ENCODE measurements around the gene ZNF594.
A peak's percentile ranks its signal among the peaks of the same experiment; 100 is the strongest.

Gene ZNF594

DNA sequence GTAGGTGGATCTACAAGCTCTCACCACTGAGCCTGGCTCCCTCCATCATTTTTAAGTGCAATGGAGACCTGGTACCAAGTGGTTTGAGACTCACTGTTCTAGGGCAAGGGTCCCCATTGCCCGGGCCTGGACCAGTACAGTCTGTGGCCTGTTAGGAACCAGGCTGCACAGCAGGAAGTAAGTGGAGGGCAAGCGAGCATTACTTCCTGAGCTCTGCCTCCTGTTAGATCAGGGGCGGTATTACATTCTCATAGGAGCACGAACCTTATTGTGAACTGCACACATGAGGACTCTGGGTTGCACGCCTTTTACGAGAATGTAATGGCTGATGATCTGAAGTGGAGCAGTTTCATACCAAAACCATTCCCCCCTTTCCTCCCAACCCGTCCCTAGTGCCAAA lies 6.8 kb upstream of the ZNF594 start:
- no peak for DNase-seq (ENCODE audit: low read depth)
- TF ChIP-seq, protein P1, sequence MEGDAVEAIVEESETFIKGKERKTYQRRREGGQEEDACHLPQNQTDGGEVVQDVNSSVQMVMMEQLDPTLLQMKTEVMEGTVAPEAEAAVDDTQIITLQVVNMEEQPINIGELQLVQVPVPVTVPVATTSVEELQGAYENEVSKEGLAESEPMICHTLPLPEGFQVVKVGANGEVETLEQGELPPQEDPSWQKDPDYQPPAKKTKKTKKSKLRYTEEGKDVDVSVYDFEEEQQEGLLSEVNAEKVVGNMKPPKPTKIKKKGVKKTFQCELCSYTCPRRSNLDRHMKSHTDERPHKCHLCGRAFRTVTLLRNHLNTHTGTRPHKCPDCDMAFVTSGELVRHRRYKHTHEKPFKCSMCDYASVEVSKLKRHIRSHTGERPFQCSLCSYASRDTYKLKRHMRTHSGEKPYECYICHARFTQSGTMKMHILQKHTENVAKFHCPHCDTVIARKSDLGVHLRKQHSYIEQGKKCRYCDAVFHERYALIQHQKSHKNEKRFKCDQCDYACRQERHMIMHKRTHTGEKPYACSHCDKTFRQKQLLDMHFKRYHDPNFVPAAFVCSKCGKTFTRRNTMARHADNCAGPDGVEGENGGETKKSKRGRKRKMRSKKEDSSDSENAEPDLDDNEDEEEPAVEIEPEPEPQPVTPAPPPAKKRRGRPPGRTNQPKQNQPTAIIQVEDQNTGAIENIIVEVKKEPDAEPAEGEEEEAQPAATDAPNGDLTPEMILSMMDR (conservative IDR thresholded peaks at IDR 0.05; ENCODE audit: low read length): no peak
- H3K4me3 ChIP-seq (ENCODE audit: low read length): no peak overlapping the region

DNA sequence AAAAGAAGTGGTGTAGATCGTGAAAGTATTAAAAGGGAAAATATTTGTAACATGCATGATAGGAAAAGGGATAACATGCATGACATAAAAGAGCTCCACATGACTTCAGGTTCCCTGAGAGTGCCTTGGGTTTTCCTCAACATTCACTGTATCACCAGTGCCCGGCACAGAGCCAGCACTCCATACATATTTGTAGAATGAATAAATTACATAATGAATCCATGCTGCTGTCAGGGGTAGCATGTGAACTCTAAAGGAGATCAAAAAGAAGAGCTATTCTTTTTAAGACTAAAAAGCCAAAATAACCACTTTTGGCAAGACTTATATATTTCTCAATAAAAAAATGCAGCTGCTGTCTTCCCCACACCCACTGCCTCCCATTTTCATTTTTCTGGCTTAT lies 2.7 kb upstream of the ZNF594 start:
- peak; percentile 89 for DNase-seq (ENCODE audit: low read depth)
- TF ChIP-seq, protein P1 (conservative IDR thresholded peaks at IDR 0.05; ENCODE audit: low read length): no peak

DNA sequence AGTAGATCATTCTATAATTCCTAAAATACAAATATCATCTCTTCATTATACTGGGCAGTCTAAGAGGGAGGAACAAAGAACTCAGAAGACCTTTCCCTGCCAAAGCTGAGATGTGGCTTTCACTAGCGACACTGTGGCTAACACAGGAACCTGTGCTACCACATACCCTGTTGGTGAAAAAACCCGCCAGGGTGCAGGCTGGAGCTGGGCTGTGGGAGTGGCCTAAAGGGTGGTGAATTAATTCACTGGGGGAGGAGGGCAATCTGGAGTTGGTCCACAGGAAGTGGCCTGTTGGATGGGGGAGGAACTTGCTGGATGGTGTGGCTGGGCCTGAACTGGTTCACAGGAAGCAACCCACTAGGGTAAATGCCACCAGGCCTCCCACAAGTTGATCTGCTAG lies 7.4 kb downstream of the ZNF594 start:
- H3K4me3 ChIP-seq (ENCODE audit: low read length): no peak overlapping the region
- no peak for DNase-seq (ENCODE audit: low read depth)
- TF ChIP-seq, protein P1 (conservative IDR thresholded peaks at IDR 0.05; ENCODE audit: low read length): no peak

More for the DNA sequence above, 2.7 kb upstream of the ZNF594 start:
- no peak overlapping the region for H3K4me3 ChIP-seq (ENCODE audit: low read length)

DNA sequence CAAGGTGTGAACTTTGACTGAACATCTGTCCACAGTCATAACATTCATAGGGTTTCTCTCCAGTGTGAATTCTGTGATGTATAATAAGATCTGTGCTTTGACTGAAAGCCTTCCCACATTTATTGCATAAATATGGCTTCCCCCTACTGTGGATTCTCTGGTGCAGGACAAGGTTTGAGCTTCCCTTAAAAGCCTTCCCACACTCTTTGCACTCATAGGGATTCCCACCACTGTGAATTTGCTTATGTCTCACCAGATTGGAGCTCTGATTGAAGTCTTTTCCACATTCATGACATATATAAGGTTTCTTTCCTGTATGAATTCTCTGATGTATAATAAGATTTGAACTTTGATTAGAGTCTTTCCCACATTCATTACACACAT lies 8.3 kb downstream of the ZNF594 start:
- TF ChIP-seq, protein P1 (conservative IDR thresholded peaks at IDR 0.05; ENCODE audit: low read length): no peak
- no peak for DNase-seq (ENCODE audit: low read depth)
- H3K4me3 ChIP-seq (ENCODE audit: low read length): no peak overlapping the region

DNA sequence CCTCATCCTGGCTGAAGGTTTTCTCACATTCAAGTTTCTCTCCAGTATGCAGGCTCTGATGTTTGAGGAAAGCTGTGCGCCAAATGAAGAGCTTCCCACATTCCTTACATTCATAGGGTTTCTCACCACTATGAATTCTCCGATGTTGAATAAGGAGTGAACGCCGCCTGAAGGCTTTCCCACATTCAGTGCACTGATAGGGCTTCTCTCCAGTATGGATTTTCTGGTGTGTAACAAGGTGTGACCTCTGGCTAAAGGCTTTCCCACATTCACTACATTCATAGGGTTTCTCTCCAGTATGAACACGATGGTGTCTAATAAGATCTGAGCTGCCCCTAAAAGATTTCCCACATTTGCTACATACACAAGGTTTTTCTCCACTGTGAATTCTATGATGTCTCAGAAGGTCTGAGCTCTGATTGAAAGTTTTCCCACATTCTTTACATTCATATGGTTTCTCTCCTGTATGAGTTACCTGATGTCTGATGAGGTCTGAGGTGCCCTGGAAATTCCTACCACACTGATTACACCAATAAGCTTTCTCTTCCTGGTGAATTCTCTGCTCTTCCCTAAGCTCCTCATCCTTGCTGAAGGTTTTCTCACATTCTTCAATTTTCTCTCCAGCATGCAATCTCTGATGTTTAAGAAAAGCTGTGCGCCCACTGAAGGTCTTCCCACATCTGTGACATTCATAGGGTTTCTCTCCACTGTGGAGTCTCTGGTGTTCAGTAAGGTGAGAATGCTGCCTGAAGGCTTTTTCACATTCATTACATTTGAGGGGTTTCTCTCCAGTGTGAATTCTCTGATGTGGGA lies 8.9 kb downstream of the ZNF594 start:
- H3K4me3 ChIP-seq (ENCODE audit: low read length): no peak overlapping the region
- no peak for DNase-seq (ENCODE audit: low read depth)
- TF ChIP-seq, protein P1 (conservative IDR thresholded peaks at IDR 0.05; ENCODE audit: low read length): no peak

DNA sequence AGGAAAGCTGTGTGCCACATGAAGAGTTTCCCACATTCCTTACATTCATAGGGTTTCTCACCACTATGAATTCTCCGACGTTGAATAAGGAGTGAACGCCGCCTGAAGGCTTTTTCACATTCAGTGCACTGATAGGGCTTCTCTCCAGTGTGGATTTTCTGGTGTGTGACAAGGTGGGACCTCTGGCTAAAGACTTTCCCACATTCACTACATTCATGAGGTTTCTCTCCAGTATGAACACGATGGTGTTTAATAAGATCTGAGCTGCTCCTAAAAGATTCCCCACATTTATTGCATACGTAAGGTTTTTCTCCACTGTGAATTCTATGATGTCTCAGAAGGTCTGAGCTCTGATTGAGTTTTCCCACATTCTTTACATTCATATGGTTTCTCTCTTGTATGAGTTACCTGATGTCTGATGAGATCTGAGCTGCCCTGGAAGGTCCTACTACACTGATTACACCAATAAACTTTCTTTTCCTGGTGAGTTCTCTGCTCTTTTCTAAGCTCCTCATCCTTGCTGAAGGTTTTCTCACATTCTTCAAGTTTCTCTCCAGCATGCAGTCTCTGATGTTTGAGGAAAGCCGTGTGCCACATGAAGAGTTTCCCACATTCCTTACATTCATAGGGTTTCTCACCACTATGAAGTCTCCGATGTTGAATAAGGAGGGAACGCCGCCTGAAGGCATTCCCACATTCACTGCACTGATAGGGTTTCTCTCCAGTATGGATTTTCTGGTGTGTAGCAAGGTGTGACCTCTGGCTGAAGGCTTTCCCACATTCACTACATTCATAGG lies 10.0 kb downstream of the ZNF594 start:
- no peak overlapping the region for H3K4me3 ChIP-seq (ENCODE audit: low read length)
- TF ChIP-seq, protein P1 (conservative IDR thresholded peaks at IDR 0.05; ENCODE audit: low read length): no peak
- DNase-seq (ENCODE audit: low read depth): no peak
